ENCODE measurements around the gene RELL1.

The RELL1 gene

GRCh38 chr4:37686373-37687193, at the start of gene RELL1:
TSS of gene RELL1 (minus strand) at chr4:37686376. CDS start at chr4:37686287, 89 bp downstream.
- DNase-seq (ENCODE audit: low spot score), result peak; percentile 100

- peak; percentile 31 for DNase-seq (ENCODE audit: low spot score)
These were observed 49.4 kb upstream of the RELL1 start for GRCh38 chr4:37735578-37735977.

- DNase-seq (ENCODE audit: low spot score), result no peak
These were observed 48.8 kb upstream of the RELL1 start for GRCh38 chr4:37734989-37735388.

GRCh38 chr4:37733240-37733867, 47.2 kb upstream of the RELL1 start:
- no peak for DNase-seq (ENCODE audit: low spot score)

- no peak for DNase-seq (ENCODE audit: low spot score)
These were observed 46.5 kb upstream of the RELL1 start for GRCh38 chr4:37732526-37733186.

GRCh38 chr4:37729649-37730004, 43.5 kb upstream of the RELL1 start:
- no peak for DNase-seq (ENCODE audit: low spot score)

GRCh38 chr4:37728064-37728463, 41.9 kb upstream of the RELL1 start:
- no peak for DNase-seq (ENCODE audit: low spot score)

- no peak for DNase-seq (ENCODE audit: low spot score)
These were observed 41.5 kb upstream of the RELL1 start for GRCh38 chr4:37727635-37728034.

GRCh38 chr4:37726666-37727065, 40.5 kb upstream of the RELL1 start:
- DNase-seq (ENCODE audit: low spot score), result peak; percentile 19

- DNase-seq (ENCODE audit: low spot score), result no peak
These were observed 39.5 kb upstream of the RELL1 start for GRCh38 chr4:37725718-37726117.

GRCh38 chr4:37723067-37723466, 36.9 kb upstream of the RELL1 start:
- no peak for DNase-seq (ENCODE audit: low spot score)

- no peak for DNase-seq (ENCODE audit: low spot score)
These were observed 35.9 kb upstream of the RELL1 start for GRCh38 chr4:37721995-37722638.

GRCh38 chr4:37719021-37719420, 32.8 kb upstream of the RELL1 start:
- DNase-seq (ENCODE audit: low spot score), result no peak

- DNase-seq (ENCODE audit: low spot score), result no peak
These were observed 31.4 kb upstream of the RELL1 start for GRCh38 chr4:37717576-37717975.

GRCh38 chr4:37715889-37716402, 29.8 kb upstream of the RELL1 start:
- DNase-seq (ENCODE audit: low spot score), result no peak

GRCh38 chr4:37710491-37710890, 24.3 kb upstream of the RELL1 start:
- no peak for DNase-seq (ENCODE audit: low spot score)

- no peak for DNase-seq (ENCODE audit: low spot score)
These were observed 19.9 kb upstream of the RELL1 start for GRCh38 chr4:37706032-37706431.

- no peak for DNase-seq (ENCODE audit: low spot score)
These were observed 19.4 kb upstream of the RELL1 start for GRCh38 chr4:37705571-37705970.

- no peak for DNase-seq (ENCODE audit: low spot score)
These were observed 13.8 kb upstream of the RELL1 start for GRCh38 chr4:37699868-37700481.

GRCh38 chr4:37697566-37697965, 11.4 kb upstream of the RELL1 start:
- DNase-seq (ENCODE audit: low spot score), result no peak

GRCh38 chr4:37693450-37694190, 7.4 kb upstream of the RELL1 start:
- no peak for DNase-seq (ENCODE audit: low spot score)
